COLO668 (cell line): ENCODE results near the gene LRRC15.

Experiments used
- DNase-seq: peaks from one replicate; lab custom pipeline; 2025; ENCODE audit not compliant: unreplicated experiment; lab: John Stamatoyannopoulos, UW

Gene LRRC15

DNA sequence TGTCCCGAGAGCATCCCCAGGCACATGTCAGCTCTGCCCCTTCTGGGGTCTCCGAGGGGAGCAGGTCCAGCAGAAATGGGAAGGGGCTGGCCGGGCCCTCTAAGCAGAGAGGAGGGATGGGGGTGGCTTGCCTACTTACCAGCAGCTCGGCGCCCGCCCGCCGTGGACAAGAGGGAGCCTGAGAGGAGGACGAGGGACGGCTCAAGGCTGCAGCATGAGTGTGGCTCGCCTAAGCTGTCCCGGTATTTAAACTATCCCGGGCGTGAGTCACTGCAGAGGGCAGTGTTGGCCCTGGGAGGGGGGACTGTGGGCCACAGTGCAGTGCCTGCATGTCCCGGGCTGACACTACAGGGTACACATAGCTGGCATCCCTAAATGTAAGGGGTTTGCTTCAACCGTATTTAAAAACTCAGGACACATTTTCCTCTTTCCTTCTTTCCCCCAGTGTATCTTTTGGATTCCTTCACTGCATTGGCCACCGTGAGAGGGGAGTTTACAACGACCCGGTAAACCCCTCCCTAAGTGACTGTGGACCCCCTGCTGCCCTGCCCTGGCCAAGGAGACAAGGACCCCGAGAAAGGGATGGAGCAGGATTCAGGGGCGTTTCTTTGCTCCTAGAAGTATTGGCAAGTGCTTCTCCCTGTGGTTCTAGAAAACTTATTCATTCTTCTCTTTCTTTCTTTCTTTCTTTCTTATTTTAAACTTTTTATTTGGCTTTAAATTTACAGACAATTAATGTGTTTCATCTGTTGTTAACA lies at the start of gene LRRC15:
TSS of gene LRRC15 (minus strand) at position 222 of the 758 bp plus-strand sequence. CDS start 8,700 bp downstream, outside the sequence.
- no peak for DNase-seq

DNA sequence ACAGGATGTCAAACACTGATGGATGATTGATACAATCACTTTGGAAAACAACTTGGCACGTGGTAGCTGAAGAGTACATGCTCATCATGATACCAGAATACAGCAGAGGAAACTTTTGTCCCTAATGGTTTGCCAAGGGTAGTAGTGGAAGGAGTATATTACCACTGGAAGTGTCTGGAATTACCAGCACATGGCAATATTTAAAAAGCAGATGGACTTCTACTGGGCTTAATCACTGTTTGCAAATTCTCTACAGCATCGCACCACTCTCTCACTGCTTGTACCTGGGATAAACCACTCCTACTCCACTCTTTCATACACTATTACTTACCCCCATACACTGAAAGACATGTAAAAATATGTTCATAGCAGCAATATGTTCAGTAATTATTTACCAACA lies 49.1 kb upstream of the LRRC15 start:
- no peak for DNase-seq

DNA sequence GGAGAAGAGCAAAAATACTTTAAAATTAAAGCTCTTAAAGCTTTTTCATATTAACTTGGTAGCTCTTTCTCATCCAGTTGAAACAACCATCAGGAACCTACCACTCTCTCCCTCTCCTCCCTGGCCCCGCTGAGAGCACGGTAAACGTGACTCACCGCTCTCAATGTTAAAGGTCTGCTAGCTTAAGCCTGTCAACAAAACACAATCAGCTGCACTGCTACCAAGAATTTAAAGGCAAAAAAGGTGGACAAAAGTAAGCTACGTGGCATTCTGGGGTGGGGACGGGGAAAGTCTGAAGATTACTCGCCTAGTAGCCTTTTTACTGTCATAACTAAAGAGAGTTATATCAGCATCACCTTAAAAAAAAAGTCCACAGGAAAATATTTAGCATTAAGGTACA lies 37.9 kb upstream of the LRRC15 start:
- DNase-seq: no peak

DNA sequence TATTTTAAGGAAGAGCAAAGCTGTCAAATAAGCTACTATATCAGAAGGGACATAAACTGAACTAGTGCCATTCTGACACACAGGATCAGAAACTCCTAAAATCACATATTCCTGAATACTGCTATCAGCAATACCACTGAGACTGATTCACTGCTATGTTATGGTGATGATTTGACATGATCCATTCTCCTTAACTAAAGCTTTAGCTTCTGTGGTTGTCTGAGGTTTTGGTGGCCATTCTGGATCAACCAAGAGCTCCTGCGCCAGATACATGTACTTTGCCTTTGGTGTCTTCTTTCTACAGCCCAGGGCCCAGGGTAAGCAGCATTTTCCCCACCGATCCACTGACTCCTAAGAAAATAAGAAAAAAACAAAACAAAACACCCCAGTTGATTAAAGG lies 36.2 kb upstream of the LRRC15 start:
- no peak for DNase-seq

DNA sequence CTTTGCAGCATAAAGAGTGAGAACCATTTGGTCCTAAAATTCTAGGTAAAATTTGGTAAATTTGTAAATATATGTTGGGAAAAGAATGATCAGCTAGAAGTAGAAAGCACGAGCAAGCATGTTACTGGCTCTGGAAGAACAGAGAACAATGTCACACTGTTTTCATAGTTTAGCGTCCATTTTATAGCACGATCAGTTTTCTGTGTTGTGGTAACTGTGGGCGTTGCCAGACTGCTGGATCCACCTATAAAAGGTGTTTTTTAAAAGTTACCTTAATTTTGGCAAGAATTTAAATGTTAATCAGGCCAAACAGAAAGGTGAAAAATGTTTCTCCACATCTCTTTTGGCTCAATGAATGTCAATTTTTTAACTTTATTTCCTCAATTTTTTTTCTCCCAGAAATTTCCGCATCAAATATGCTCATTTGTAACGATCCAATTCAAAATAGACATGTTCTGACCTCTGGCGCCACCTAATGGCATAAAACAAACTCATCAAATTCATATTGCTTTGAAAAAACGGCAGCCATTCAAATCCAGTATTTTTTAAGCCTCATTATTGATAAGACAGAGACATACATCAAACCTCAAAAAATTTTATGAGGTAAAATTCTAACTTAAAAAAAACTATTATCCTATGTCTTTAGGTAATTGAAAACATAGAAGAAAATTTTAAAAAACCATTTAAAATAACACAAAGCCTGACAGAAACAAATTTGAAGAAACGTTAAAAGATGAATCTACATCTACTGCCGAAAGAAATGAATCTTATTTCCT lies 35.0 kb upstream of the LRRC15 start:
- peak; percentile 11 for DNase-seq

DNA sequence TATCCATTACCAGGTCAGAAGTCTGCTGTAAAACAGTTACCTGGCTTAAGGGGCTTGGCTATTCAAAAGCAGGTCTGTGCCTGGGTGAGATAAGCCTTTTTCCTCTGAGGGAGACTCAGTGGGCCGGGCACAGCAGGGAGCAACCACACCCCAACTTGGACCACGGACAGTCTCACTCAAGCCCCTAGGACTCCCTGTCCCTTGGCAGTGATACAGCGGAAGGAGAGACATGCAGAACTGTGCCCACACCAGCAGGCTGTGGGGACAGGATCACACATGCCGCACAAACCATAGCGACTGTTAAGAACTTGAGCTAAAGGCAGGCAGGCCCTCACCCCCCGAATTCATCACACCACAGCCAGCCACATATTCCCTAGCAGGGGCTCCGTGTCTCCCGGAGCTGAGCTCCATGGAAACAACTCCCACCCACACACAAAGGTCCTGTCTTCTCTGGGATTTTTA lies 32.4 kb upstream of the LRRC15 start:
- DNase-seq: no peak

DNA sequence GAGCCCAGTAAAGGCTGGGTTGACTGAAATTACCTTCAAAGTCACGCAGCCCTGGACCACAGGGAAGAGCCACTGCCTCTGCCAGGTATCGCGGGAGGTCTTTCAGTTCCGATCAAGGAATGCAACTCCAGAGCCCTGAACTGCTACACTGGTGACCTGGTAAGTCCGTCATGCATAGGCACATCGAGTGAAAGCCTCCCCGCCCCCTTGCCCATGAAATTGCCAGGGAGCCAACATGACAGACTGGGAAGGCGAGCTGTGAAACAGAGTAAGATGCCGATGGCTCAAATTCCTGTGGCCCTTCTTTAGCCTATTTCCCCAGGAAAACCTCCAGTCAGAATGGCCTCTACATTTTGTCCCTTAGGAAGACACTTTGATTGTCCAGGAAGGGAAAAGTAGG lies 31.8 kb upstream of the LRRC15 start:
- no peak for DNase-seq

DNA sequence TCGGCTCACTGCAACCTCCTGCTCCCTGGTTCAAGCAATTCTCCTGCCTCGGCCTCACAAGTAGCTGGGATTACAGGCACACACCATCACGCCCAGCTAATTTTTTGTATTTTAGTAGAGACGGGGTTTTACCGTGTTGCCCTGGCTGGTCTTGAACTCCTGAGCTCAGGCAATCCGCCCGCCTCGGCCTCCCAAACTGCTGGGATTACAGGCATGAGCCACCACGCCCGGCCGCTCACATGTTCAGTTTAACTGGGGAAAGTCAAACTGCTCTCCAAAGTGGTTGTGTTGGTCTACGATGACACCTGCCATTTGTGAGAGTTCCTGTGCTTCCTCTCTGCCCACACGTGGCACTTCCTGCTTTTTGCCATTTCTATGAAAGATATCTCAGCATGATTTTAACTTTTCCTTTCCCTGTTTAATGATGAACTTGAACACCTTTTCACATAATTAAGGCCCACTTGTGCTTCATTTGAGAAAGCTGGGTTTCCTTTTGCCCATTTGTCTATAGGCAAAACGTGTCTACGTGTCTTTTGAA lies 30.4 kb upstream of the LRRC15 start:
- no peak for DNase-seq

DNA sequence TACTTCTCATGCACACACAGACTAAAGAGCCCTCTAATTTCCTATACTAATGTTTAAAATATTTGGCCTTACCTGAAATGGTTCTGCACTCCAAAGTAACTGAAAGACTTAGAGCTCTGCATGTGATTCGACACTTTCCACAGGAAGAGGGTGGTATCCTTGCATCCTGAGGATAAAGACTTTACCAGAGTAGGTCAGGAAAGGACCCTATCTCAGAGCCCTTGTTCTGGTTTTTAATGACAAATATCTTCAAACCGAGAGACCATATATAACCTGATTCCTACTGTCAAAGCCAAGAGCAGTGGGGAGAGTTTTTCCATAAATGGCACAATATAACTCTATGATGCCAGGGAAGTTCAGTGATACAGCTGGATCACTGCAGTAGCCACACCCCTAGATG lies 29.6 kb upstream of the LRRC15 start, which contains the start of gene GP5:
TSS of gene GP5 (minus strand) at position 101 of the 400 bp plus-strand sequence. CDS start 984 bp downstream, outside the sequence.
- DNase-seq: no peak

DNA sequence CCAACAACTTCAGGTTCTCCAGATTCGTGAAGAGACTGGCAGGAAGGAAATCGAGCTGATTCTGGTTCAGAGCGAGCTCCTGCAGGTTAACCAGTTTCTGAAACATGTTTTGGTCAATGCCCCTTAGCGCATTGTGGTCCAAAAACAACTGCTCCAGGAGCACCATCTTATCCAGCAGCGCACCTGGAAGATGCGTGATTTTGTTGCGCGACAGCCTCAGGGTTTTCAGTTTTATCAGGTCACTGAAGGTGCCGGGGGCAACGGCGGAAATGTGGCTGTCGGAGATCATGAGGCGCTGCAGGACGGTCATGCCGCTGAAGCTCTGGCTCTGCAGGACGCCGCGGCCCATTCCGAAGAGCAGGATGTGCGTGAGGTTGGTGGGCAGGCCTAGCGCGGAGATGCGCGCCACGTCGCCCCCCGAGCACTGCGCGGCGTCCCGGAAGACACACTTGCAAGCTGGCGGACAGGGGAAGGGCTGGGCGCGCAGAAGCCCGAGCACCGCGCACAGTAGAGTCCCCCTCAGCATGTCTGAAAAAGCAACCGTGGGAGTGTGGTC lies 28.3 kb upstream of the LRRC15 start:
- no peak for DNase-seq

DNA sequence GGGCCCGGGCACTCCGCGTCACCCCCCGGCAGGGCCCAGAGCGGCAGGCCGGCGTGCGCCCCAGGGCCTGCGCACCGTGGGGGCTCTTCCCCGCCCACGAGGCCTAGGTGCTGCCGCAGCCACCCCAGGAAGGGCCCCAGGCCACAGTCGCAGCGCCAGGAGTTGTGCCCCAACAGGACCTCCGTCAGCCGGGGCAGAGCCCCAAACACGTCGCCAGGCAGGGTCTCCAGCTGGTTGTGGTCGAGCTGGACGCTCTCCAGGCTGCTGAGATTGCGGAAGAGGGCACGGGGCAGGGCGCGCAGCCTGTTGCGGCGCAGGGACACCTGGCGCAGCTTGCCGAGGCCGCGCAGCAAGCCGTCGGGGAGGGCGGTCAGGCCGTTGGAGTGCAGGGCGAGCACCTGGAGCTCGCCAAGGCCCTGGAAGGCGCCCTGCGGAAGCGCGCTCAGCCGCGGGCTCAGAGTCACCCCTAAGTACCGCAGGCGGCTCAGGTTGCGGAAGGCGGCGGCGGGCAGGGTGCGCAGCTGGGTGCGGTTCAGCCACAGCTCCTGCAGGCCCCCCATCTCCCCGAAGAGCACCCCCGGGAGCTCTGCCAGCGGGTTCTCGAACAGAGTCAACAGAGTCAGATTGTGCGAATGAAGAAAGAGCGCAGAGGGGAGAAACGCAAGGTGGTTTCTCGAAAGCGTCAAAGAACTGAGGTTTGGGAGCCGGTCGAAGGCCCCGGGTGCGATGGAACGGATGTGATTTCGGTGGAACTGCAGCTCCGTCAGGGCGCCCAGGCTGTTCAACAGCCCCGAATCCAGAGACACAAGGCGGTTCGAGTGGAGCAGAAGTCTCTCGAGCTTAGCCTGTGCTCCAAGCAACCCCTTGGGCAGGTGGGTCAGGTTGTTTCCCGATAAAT lies 27.6 kb upstream of the LRRC15 start:
- DNase-seq: peak; percentile 77

DNA sequence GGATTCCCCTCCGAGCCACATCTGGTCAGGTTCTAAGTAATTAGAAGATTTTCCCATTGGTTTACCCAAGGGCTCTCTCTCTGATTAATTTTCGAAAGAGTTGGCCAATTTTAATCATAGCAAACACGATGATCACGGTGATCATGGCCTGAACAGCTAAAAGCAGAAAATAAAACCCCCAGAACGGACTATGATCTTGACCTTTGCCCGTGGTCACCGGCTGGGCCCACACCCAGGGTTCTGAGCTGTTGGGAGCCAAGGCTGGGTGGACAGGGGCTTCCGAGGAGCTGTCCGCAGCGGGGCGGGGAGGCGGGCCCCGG lies 27.0 kb upstream of the LRRC15 start:
- DNase-seq: no peak

DNA sequence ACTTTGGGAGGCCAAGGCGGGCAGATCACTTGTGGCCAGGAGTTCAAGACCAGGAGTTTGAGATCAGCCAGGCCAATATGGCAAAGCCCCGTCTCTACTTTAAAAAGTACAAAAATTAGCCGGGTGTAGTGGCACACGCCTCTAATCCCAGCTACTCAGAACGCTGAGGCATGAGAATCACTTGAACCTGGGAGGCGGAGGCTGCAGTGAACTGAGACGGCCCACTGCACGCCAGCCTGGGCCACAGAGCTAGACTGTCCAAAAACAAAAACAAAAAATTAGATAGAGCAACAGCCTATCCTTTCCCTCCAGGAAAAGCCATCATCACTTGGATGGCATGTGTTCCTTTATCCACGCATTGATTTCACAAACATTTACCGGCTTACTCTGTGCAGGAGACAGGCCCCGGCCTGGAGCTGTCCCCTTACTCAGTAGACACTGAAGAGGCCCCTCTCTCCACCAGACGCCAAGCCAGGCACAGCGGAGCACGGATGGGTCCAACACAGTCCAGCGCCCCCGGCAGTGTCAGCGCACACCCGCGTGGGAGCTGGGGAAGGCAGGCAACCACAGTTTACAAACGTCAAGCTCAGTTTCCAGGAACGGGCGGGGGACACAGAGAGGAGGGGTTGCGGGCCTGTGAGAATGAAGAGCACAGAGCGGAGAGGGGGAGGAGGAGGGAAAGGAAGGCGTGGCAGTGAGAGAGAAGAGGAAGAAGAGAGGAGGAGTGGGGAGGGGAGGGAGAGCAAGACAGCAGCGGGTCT lies 26.4 kb upstream of the LRRC15 start:
- DNase-seq: no peak

DNA sequence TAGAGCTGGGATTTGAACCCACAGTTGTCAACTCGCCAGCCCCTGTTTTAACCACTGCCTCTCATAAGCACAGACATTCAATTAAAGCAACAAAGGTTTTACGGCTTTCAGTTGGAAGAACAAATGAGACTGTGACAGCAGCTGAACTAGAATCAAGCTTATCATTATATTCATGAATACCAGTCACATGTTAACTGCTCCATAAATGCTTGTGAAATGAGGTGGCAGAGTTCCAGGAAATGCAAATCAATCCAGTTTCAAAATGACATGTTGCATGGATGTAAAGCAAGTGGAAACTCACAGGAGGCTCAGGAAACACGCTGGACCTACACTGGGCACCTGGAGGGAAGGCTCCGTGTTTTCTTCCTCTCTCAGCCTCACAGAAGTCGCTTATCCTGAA lies 25.7 kb upstream of the LRRC15 start:
- no peak for DNase-seq

DNA sequence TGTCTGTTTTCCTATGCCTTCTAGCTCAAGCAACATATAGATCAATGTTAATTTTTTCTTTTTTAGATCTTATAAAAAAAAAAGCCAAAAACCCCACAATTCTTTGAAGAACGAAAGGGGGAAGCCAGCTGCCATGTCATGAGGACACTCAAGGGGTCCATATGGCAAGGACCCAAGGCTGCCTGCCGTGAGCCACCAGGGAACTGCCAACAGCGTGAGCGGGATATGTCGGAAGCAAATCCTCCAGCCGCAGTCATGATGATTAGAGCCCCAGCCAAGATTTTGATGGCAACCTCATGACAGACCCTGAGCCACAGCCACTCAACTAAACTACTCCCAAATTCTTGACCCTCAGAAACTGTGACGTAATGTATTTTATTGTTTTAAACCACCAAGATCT lies 23.0 kb upstream of the LRRC15 start:
- DNase-seq: no peak

DNA sequence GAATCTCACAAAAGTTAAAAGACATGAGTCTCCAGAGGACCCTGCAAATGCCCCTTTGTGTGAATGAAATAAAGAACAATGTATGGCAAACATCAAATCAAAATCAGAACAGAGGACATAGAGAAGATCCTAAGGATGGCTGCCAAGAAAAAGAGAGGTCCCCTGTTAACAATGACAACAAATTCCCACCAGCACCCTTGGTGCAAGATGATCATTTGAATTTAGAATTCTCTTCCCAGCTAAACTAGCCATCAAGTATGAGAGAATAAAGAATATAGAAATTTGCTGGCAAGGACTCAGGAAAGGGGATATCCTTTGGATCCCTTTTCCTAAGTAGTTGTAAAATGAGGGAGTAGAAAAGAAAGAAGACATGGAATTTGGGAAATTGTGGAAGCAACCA lies 21.3 kb upstream of the LRRC15 start:
- DNase-seq: no peak

DNA sequence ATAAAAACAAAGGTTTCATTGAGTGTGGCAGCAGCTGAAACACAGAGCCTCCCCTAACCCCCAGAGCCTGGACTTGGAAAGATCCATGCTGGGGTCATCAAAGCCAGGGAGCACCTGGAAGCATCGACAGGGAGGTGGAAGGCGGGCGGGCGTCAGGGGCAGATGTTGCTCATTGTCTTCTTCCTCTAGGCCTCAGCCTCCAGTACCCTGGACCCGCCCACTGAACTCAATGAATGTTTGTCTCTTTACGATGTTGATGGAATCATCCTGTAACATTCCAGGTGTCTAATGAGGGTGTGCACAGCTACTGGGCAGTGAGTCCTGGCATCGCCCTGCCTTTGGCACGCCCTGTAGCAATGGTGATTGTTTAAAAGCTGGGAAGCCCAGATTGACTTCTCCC lies 19.7 kb upstream of the LRRC15 start:
- no peak for DNase-seq

DNA sequence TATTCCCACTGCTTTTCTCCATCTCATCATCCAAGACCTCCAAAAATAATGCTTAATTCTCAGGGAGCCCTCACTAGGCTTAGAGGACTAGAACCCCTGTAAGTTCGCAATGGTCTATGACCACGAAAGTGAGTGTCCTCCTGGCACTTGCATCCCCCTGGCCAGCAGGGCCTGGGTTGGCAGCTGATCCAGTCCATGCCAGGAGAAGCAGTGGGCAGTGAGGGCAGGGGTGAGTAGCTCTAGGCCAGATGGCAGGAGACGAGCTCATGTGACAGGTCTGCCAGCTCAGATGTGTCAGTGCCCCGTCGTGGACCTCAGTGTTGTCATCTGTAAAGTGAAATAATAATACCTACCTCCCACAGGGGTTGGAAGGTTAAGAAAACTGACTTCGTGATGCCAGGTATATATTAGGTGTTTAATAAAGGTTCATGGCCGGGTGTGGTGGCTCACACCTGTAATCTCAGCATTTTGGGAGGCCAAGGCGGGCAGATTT lies 18.4 kb upstream of the LRRC15 start:
- DNase-seq: no peak

DNA sequence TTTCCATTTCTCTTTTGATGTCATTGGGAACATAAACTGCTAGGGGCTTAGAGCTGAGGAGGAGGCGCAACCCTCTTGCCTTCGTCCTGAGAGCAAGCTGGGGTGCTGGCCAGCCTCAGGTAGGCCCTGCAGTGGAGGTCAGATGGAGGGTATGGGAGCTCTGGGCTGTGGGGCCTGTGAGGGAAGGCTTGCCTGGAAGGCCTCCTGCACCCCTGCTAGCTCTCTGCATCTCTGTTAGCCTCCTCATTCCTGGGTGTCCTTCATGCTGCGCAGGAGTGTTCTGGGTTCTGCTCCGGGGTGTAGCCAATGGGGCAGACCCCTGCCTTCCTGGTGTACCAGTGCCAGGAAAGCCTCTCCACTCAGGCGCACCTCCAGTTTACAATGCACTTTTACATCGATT lies 17.7 kb upstream of the LRRC15 start:
- no peak for DNase-seq

DNA sequence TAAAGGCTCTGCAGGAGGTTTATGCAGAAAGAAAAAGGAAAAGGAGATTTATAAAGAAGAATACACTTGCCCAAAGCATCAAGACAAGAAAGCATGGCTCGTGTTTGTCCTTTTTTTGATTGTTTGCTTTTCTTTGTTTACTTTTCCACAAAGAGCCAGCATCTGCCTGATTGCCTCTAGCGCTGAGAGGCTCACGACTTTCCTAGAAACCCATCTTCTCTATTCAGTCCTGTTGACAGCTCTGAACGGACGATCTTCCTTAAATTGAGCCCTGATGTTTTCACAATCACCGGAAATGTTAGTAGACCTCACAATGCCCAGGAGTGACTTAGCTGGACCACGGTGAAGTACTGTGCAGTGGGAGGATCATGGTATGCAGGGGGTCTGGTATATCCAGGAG lies 17.1 kb upstream of the LRRC15 start:
- DNase-seq: peak; percentile 10
